Measurements from ENCODE around the gene CMTM6. TPM values are rescaled to one million over a fixed set of nuclear protein-coding genes. Genes with fewer than 3 reads are reported as not detected.
A peak's percentile ranks its signal among the peaks of the same experiment; 100 is the strongest.

Gene CMTM6
- total RNA-seq, 4 donors from 2014 or later: 36.0 to 131 (median 110) TPM

DNA sequence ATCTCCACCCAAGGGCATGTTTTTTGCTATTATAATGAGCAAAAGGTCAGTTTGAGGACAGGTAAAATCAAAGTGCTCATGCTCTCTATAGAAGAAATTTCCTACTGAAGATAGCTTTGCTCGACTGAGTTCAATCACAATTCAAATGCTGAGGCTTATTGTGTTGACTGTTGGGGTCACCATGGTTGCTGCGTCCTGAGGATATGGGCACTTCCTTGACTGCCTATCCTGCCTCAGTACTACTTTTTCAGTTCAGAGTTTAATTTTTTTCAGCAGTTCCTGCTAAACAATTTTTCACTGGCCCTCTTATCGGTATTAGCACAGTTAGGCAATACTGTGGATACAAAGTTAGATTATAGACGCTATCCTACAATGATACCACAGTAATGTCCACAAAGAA lies 3.8 kb upstream of the CMTM6 start:
- H3K4me3 ChIP-seq: no peak overlapping the region
- 80% methylated on average over 4 of the region's 4 CpGs for WGBS
- TF ChIP-seq CTCF (IDR thresholded peaks at IDR 0.05) (no peak), EP300 (IDR thresholded peaks at IDR 0.05) (no peak), POLR2AphosphoS5 (IDR thresholded peaks at IDR 0.05) (no peak)
- H3K27ac ChIP-seq: no peak overlapping the region
- no peaks in the 10 kb centered on the region for H3K4me1 ChIP-seq
- DNase-seq (ENCODE audit: low spot score in 2 of 2): no peak
- no peaks in the 10 kb centered on the region for H3K9me3 ChIP-seq
- H3K27me3 ChIP-seq: no peaks in the 10 kb centered on the region
- H3K36me3 ChIP-seq: no peaks in the 10 kb centered on the region

DNA sequence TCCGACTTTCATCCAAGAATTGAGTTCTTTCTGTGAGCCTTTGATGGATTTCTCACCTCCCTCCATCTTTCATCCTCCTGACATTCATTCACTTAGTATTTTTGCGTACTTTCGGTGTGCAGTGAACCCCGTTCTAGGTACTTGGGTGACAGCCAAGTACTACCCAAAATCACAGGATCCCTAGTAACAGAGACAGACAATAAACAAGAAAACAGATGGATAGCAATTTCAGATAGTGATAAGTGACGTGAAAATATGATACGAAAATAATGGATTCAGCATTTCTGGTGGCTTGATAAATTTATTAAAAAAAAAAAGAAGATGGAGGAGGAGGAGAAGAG lies 264 bp upstream of the CMTM6 start:
- Histone ChIP-seq H3K4me3 (peak overlapping the region; percentile 72), H3K36me3 (no peaks in the 10 kb centered on the region), H3K27me3 (no peaks in the 10 kb centered on the region), H3K9me3 (no peaks in the 10 kb centered on the region), H3K27ac (peak overlapping the region; percentile 96), H3K4me1 (peaks cover 9% of the 10 kb centered on the region)
- no peak for DNase-seq (ENCODE audit: low spot score in 2 of 2)
- under 1% methylated on average over 6 of the region's 6 CpGs for WGBS
- TF ChIP-seq CTCF (IDR thresholded peaks at IDR 0.05) (no peak), EP300 (IDR thresholded peaks at IDR 0.05) (no peak), POLR2AphosphoS5 (IDR thresholded peaks at IDR 0.05) (no peak), POLR2A (IDR thresholded peaks at IDR 0.05) (no peak)

- no peak for DNase-seq (ENCODE audit: low spot score in 2 of 2)
- H3K36me3 ChIP-seq: no peaks in the 10 kb centered on the region
- no peaks in the 10 kb centered on the region for H3K9me3 ChIP-seq
- WGBS: 10% methylated on average over 4 of the region's 4 CpGs
- H3K4me3 ChIP-seq: peak overlapping the region; percentile 72
- TF ChIP-seq EP300 (IDR thresholded peaks at IDR 0.05) (no peak), POLR2A (IDR thresholded peaks at IDR 0.05) (no peak), POLR2AphosphoS5 (IDR thresholded peaks at IDR 0.05) (no peak), CTCF (IDR thresholded peaks at IDR 0.05) (no peak)
- peak overlapping the region; percentile 96 for H3K27ac ChIP-seq
- H3K27me3 ChIP-seq: no peaks in the 10 kb centered on the region
- H3K4me1 ChIP-seq: peaks cover 10% of the 10 kb centered on the region
Measured at GRCh38 chr3:32501783-32502117, 902 bp downstream of the CMTM6 start.

GRCh38 chr3:32500880-32501782 lies 1.5 kb downstream of the CMTM6 start:
- TF ChIP-seq POLR2AphosphoS5 (IDR thresholded peaks at IDR 0.05) (no peak), EP300 (IDR thresholded peaks at IDR 0.05) (no peak), CTCF (IDR thresholded peaks at IDR 0.05) (no peak), POLR2A (IDR thresholded peaks at IDR 0.05) (no peak)
- Histone ChIP-seq H3K36me3 (no peaks in the 10 kb centered on the region), H3K27me3 (no peaks in the 10 kb centered on the region), H3K4me1 (peaks cover 13% of the 10 kb centered on the region), H3K9me3 (no peaks in the 10 kb centered on the region), H3K4me3 (peak overlapping the region; percentile 72), H3K27ac (peak overlapping the region; percentile 96)
- WGBS: 71% methylated on average over 25 of the region's 25 CpGs
- DNase-seq (ENCODE audit: low spot score in 2 of 2): no peak

- WGBS: 67% methylated on average over 2 of the region's 2 CpGs
- TF ChIP-seq POLR2A (IDR thresholded peaks at IDR 0.05) (no peak), EP300 (IDR thresholded peaks at IDR 0.05) (no peak), POLR2AphosphoS5 (IDR thresholded peaks at IDR 0.05) (no peak), CTCF (IDR thresholded peaks at IDR 0.05) (no peak)
- no peak overlapping the region for H3K4me3 ChIP-seq
- DNase-seq (ENCODE audit: low spot score in 2 of 2): no peak
- H3K9me3 ChIP-seq: no peaks in the 10 kb centered on the region
- no peak overlapping the region for H3K27ac ChIP-seq
- no peaks in the 10 kb centered on the region for H3K36me3 ChIP-seq
- H3K4me1 ChIP-seq: peaks cover 13% of the 10 kb centered on the region
- H3K27me3 ChIP-seq: no peaks in the 10 kb centered on the region
Measured at GRCh38 chr3:32500231-32500630, 2.4 kb downstream of the CMTM6 start.
